GM18511 (cell line): ENCODE results near the gene EFNA5.

Source experiments
- ATAC-seq: cut with Tn5 transposase; IDR thresholded peaks from one replicate; pipeline ENCODE4 v1.9.1; 2021; ENCODE audit warnings: mild to moderate bottlenecking, moderate library complexity; ENCODE audit not compliant: unreplicated experiment

EFNA5 gene

DNA sequence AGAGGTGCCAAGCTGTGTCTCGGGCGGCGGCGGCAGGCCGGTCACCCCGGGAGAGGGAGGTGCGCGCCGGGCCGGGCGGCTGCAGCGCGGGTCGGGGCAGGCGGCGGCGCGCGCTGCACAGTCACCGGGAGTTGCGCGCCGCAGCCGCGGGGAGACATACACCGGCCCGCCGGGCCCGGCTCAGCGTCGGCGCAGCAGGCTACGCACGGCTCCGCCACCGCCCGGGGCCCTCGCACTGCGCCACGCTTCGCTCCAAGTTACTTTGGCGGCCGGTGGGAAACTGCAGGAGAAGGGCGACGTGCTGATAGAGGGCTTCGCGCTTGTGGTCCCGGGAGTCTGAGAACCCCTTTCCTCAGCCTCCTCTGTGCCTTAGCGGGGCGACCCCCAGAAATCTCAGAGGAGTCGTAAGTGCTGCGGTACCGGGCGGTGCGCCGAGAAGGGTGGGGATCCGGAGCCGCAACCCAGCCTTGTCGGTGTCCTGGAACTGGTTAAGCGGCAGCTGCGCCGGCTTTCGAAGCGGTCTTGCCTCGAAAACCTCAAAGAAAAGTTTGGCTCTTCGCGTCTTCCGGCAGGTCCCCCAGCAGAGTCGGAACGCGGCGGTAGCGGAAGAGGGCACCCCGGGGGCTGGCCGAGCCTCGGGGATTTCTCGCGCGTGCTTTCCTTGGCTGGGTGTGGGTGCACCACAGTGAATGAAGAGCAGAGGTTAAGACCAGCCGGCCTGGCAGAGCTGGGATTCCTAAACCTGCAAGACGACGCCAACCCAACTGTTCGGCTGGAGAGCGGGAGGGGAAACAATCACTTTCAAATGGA is at the start of gene EFNA5:
Gene EFNA5 (minus strand): TSS at position 6 of the 810 bp plus-strand sequence.
- peak; percentile 34 for ATAC-seq

DNA sequence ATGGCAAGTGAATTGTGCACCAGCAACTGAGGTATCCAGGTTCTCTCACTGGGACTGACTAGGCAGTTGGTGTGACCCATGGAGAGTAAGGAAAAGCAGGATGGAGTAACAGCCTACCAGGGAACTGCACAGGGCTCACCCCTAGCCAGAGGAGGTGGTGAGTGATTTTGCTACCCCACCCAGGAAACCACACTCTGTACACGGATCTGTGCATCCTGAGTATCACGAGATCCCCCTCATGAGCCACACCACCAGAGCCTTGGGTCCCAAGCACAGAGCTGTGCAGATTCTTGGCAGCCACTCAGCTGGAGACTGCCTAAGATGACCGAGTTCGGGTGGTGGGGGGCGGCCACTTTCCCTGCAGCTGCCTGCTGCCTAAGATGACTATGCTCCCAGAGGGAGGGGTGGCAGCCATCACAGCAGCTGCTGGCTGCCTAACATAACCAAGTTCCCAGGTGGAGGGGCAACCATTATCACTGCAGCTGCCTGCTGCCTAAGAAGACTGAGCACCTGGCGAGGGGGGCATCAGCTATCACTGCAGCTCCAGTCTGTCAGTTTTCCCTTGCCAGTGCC is 48.4 kb upstream of the EFNA5 start:
- ATAC-seq: no peak

GRCh38 chr5:107717816-107718215 is 47.1 kb upstream of the EFNA5 start:
- no peak for ATAC-seq

- no peak for ATAC-seq
These were observed 42.5 kb upstream of the EFNA5 start for GRCh38 chr5:107713228-107713627.

DNA sequence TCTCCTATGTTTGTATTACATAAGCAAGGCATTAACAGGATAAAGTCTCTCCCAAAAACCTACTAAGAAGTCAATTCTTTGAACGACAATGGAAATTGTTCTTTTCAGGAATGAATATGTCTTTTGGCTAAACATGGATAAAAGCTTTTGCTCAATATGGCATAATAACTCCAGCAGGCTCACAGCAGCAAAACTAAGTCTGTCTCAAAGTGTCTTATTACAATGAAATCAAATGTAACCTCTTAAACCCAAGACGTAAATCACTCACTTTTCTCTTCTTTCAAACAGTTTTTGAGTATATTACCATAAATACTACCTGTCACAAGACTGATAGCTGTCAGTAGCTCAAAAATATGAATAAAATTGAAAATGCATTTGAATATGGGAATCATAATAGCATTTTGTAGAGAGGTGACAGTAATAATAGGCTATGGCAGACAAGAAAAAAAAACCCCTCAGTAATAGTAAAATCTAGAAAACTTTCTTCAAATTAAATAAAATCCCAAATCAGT is 41.7 kb upstream of the EFNA5 start:
- ATAC-seq: no peak

GRCh38 chr5:107705402-107706014 is 34.8 kb upstream of the EFNA5 start:
- no peak for ATAC-seq

- no peak for ATAC-seq
These were observed 34.1 kb upstream of the EFNA5 start for GRCh38 chr5:107704681-107705401.

DNA sequence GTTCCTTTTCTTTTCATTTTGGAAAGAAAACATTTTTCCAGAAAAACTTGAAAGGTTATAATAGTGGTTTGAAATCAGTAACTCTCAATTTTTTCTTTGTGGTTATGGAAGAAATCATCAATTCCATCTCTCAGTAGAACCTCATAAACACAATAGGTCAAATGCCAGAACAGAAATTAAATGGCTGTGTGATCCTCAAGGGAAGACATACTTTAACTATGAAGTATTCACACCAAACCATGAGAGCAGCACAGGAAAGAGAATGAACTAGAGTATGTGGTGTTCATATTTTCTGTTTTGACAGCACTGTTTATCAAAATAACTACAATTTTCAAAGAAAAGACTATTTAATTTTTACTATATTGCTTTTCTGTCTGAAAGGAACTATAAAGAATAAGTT is 29.7 kb upstream of the EFNA5 start:
- ATAC-seq: no peak

- no peak for ATAC-seq
These were observed 28.7 kb upstream of the EFNA5 start for GRCh38 chr5:107699425-107699824.

DNA sequence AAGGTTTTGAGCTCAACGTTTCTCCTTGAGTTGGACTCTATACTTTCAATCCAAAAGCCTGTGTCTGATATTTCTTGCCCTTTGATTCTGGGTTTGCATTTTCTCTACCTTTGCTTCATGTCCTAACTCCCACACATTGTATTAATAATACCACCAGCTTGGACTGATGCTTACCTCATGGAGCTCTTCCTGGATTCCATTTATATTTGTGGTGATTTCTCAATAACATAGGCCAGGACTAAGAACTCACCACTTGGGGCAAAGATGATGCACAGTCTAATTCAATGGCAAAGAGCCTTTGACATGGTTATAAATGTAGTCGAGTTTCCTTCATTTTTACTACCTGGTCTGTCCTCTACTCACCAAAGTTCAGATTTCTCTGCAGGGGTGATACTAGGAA is 27.5 kb upstream of the EFNA5 start:
- ATAC-seq: no peak

- ATAC-seq: no peak
These were observed 25.8 kb upstream of the EFNA5 start for GRCh38 chr5:107696498-107696897.

- ATAC-seq: no peak
These were observed 25.3 kb upstream of the EFNA5 start for GRCh38 chr5:107696080-107696479.

DNA sequence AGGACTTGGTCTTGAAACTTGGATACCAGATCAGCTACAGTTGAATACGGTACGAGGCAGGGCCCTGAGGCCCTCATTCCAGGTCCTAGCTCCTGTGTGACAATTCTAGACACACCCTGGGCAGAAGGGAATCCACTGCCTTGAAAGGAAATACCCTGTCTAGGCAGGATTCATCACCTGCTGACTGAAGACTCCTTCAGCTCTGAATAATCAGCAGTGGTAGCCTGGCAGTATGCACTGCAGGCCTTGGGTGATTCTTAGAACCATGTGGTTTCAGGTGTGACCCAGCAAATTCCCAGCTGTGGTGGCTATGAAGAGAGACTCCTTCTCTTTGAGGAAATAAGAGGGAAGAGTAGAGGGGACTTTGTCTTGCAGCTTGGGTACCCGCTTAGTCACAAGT is 17.2 kb upstream of the EFNA5 start:
- no peak for ATAC-seq

DNA sequence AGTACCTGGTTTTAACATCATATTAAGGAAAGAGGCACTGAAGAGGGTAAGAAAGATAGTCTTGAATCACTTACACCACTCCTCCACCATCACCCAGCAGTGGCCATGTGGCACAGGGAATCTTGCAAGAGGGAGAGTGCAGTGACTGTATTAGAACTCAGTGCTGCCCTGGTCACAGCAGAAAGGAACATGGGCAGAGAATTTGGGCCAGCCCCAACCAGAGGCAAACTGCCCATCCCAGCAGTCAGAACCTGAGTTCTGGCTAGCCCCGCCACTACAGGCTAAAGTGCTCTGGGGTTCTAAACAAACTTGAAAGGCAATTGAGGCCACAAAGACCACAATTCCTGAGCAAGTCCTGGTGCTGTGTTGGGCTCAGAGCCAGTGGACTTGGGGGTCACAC is 16.7 kb upstream of the EFNA5 start:
- no peak for ATAC-seq

DNA sequence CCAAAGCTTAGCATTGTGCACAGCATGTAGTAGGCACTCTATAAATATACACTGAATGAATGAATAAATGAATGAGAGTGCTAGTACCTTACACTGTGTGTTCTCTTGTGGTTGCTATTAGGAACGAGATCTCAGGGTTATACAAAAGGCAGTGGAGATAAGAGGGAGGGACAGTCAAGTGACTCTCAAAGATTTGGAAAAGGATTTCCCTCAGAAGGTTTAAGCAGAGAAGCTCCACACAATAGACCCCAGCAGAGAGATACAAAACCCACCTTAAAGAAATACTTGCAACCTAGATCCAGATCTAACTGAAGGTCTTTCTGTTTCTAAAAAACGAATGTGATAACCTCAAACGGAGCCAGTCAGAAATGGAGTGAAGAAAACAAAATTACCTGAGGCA is 11.8 kb upstream of the EFNA5 start:
- no peak for ATAC-seq

- ATAC-seq: no peak
These were observed 10.1 kb upstream of the EFNA5 start for GRCh38 chr5:107680799-107681198.

GRCh38 chr5:107680099-107680498 is 9.4 kb upstream of the EFNA5 start:
- no peak for ATAC-seq

GRCh38 chr5:107676702-107677101 is 6.0 kb upstream of the EFNA5 start:
- ATAC-seq: no peak

- ATAC-seq: no peak
These were observed 4.5 kb upstream of the EFNA5 start for GRCh38 chr5:107675201-107675600.

- no peak for ATAC-seq
These were observed 3.9 kb upstream of the EFNA5 start for GRCh38 chr5:107674655-107675054.

GRCh38 chr5:107673368-107674136 is 2.8 kb upstream of the EFNA5 start:
- peak; percentile 50 for ATAC-seq
